ENCODE measurements around the gene TULP4. TPM values are rescaled to one million over a fixed set of nuclear protein-coding genes. Genes with fewer than 3 reads are reported as not detected.
A peak's percentile ranks its signal among the peaks of the same experiment; 100 is the strongest.
"Not testable (repeated sequence)": the region's sequence is repeated elsewhere in the genome, so short reads cannot be mapped to it uniquely, and the experiment has no call there.

The TULP4 gene
- total RNA-seq, 6 donors from 2014 or later: 78.7 to 150 (median 94.4) TPM

DNA sequence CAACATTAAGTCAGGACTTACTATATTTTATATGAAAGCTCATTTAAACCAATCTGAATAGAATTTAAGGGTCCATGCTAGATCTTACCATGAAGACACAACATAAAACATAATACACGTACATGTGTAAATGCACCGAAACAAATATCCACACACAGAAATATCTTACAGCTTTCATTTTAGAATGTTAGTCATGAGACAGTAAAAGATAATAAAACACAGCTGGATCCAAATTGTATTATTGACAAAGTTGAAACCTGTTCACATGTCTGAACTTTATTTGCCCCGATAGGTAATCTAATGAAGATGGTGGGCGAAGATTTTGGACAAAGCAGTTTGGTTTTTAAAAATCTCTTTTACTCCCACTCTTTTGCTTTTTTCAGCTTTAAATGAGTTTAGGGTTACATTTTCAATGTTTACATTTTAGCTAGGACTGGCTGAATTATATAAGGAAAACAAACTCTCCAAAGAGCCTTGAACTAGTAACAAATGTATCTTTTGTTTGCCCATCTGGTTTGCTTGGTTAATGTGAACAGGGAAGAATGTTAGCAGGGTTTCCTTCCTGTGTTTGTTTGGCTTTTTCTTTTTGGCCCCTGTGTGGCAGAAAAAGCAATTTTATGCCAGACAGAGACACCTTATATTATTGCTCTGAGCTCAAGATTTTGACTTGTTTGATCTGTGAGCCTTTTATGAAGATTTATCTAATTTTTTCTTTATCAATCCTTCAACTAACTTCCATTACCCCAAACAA, 242.5 kb downstream of the TULP4 start:
- ATAC-seq (ENCODE audit: low FRiP score in 2 of 2): no peak
- Histone ChIP-seq H3K9me3 (no peaks in the 10 kb centered on the region), H3K27me3 (no peaks in the 10 kb centered on the region), H3K4me1 (peaks cover 0 to 13% (median 2%) of the 10 kb centered on the region in 4 donors), H3K27ac (peak overlapping the region in 1 of 4 donors; percentile 48), H3K36me3 (no peaks in the 10 kb centered on the region), H3K4me3 (no peak overlapping the region)
- WGBS, 2 donors: 85 to 93% methylated on average over 4 of the region's 4 CpGs
- TF ChIP-seq, protein P1, sequence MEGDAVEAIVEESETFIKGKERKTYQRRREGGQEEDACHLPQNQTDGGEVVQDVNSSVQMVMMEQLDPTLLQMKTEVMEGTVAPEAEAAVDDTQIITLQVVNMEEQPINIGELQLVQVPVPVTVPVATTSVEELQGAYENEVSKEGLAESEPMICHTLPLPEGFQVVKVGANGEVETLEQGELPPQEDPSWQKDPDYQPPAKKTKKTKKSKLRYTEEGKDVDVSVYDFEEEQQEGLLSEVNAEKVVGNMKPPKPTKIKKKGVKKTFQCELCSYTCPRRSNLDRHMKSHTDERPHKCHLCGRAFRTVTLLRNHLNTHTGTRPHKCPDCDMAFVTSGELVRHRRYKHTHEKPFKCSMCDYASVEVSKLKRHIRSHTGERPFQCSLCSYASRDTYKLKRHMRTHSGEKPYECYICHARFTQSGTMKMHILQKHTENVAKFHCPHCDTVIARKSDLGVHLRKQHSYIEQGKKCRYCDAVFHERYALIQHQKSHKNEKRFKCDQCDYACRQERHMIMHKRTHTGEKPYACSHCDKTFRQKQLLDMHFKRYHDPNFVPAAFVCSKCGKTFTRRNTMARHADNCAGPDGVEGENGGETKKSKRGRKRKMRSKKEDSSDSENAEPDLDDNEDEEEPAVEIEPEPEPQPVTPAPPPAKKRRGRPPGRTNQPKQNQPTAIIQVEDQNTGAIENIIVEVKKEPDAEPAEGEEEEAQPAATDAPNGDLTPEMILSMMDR (IDR thresholded peaks at IDR 0.05): no peak
- TF ChIP-seq POLR2A (IDR thresholded peaks at IDR 0.05): no peak
- no peak for TF ChIP-seq EP300 (IDR thresholded peaks at IDR 0.05)
- TF ChIP-seq POLR2AphosphoS5 (IDR thresholded peaks at IDR 0.05): no peak
- no peak for DNase-seq

DNA sequence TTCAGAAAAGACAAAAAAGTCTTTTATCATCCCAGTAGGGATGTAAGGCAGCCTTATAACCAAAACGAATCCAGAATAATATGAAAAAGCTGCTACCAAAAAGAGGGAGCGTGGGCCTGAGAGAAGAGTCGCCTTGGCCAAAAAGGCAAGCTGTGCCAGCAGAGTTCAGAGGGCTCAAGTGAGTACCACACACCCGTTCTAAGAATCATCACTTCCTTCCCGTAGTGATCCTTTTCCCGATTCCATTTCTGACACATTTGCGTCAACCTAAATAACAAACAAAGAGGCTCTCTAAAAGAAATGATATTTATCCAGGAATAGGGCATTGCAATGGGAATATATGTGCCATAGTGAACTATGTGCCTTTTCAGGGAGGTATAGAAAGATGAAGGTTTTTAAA, 243.8 kb downstream of the TULP4 start:
- Histone ChIP-seq H3K4me1 (peaks cover 5 to 15% (median 9%) of the 10 kb centered on the region in 4 donors), H3K4me3 (no peak overlapping the region), H3K9me3 (no peaks in the 10 kb centered on the region), H3K36me3 (no peaks in the 10 kb centered on the region), H3K27me3 (no peaks in the 10 kb centered on the region), H3K27ac (peak overlapping the region in 1 of 4 donors; percentile 48)
- 62 to 63% methylated on average over 7 of the region's 7 CpGs for WGBS, 2 donors
- DNase-seq (peak in 1 of 2 donors; percentile 6), ATAC-seq (ENCODE audit: low FRiP score in 2 of 2) (no peak)
- TF ChIP-seq, protein P1 (IDR thresholded peaks at IDR 0.05): no peak
- no peak for TF ChIP-seq POLR2AphosphoS5 (IDR thresholded peaks at IDR 0.05)
- TF ChIP-seq POLR2A (IDR thresholded peaks at IDR 0.05): no peak
- no peak for TF ChIP-seq EP300 (IDR thresholded peaks at IDR 0.05)

DNA sequence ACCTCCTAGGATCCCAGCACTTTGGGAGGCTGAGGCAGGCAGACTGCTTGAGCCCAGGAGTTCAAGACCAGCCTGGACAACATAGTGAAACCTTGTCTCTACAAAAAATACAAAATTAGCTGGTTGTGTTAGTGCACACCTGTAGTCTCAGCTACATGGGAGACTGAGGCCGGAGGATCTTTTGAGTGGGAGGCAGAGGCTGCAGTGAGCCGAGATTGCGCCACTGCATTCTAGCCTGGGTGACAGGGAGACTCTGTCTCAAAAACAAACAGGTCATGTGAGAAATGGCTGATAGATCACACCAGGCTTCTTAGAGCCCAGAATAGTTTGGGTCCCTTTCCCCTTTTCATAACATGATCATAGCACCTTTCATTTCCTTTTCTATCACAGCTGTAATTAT, 244.8 kb downstream of the TULP4 start:
- not testable (repeated sequence) for H3K36me3 ChIP-seq; H3K9me3 ChIP-seq; H3K27me3 ChIP-seq; ATAC-seq (ENCODE audit: low FRiP score in 2 of 2); H3K4me3 ChIP-seq; H3K27ac ChIP-seq
- peak in 1 of 2 donors; percentile 5 for DNase-seq
- H3K4me1 ChIP-seq: peaks cover 15 to 25% (median 18%) of the 10 kb centered on the region in 4 donors
- 94% methylated on average over 3 of the region's 3 CpGs for WGBS, 2 donors

DNA sequence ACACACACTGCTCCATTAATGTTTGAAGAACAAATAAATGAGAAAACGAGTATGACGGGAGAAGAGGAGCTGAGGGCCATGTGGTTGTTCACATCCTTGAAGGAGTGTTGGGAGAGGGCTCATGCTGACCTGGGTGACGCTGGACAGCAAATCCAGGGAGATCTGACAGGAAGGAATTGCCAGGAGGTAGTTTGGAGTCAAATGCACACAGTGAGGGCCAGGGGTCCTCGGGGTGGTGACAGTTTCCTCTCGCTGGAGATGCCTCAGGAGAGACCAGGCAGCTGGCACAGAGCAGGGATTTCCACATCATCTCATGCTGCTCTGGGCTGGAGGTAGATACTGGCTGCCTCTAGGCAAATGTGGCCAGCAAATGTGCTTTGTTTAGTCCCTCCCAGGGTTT, 245.7 kb downstream of the TULP4 start:
- WGBS, 2 donors: 79 to 80% methylated on average over 5 of the region's 5 CpGs
- peaks cover 17 to 27% (median 24%) of the 10 kb centered on the region in 4 donors for H3K4me1 ChIP-seq
- no peaks in the 10 kb centered on the region for H3K36me3 ChIP-seq
- no peak overlapping the region for H3K4me3 ChIP-seq
- no peaks in the 10 kb centered on the region for H3K27me3 ChIP-seq
- no peaks in the 10 kb centered on the region for H3K9me3 ChIP-seq
- H3K27ac ChIP-seq: no peak overlapping the region
- TF ChIP-seq EP300 (IDR thresholded peaks at IDR 0.05) (no peak), POLR2AphosphoS5 (IDR thresholded peaks at IDR 0.05) (no peak), POLR2A (IDR thresholded peaks at IDR 0.05) (no peak)
- TF ChIP-seq, protein P1 (IDR thresholded peaks at IDR 0.05): no peak
- DNase-seq (peak in 1 of 2 donors; percentile 15), ATAC-seq (ENCODE audit: low FRiP score in 2 of 2) (no peak)

DNA sequence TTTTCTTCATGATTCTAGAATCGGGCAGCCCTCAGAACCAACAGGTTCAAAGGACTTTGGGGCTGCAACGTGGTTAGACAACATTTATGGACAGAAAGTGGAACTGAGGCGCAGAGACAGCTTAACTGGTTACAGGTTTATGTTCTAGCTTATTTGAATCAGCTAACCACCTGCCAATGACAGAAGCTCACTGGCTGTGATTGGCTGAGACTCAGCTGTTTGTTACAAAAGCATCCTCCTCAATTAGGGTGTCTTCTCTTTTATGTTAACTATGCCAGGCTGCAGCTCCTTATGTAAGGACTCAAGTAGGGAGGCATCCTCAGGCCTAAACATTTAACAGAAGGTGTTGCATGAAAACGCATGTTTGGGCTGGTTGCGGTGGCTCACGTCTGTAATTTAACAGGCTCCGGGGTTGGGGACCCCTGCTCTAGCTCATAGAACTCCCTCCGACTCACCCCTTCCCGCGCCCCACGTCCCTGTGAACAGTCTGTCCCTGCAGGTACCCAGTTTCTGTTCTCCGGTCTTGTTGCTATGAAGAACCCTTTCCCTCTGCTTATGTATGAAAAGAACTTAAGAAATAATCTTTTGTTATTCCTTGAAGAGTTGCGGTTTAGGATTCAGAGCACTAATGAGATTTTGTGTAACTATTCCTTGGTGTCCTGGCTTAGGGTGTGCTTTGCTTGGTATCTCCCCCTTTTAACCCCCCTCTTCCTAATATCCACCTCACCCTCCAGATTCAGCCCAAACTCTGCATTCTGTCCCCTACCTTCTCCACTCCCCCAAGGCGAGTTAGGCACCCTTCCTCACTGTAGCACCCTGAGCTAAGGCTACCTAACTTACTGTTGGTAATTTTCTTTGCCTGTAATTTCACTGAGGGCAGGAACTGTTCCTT, 246.4 kb downstream of the TULP4 start:
- peaks cover 17 to 28% (median 27%) of the 10 kb centered on the region in 4 donors for H3K4me1 ChIP-seq
- no peak overlapping the region for H3K4me3 ChIP-seq
- no peaks in the 10 kb centered on the region for H3K9me3 ChIP-seq
- no peak for TF ChIP-seq EP300 (IDR thresholded peaks at IDR 0.05)
- TF ChIP-seq, protein P1 (IDR thresholded peaks at IDR 0.05): no peak
- TF ChIP-seq POLR2A (IDR thresholded peaks at IDR 0.05): no peak
- no peak for TF ChIP-seq POLR2AphosphoS5 (IDR thresholded peaks at IDR 0.05)
- H3K27ac ChIP-seq: no peak overlapping the region
- 93 to 94% methylated on average over 14 of the region's 14 CpGs for WGBS, 2 donors
- no peaks in the 10 kb centered on the region for H3K27me3 ChIP-seq
- ATAC-seq (ENCODE audit: low FRiP score in 2 of 2): no peak
- DNase-seq: no peak
- H3K36me3 ChIP-seq: no peaks in the 10 kb centered on the region

Data from upper lobe of left lung (tissue), 6 donors.